CD4-positive, alpha-beta T cell (primary cell): ENCODE data around the gene GRIN3B. TPM values are rescaled to one million over a fixed set of nuclear protein-coding genes. Genes with fewer than 3 reads are reported as not detected.

Experiments used
- ATAC-seq: fragments of 200-7000 bp; cut with Tn5 transposase; one replicate; pipeline ENCODE4 v1.10.0; 2022; ENCODE audit warnings: mild to moderate bottlenecking; ENCODE audit not compliant: poor library complexity
- CTCF ChIA-PET: fragments of 350-600 bp; sonication (Branson Sonifier 250); formaldehyde crosslinking; loops from one replicate; lab custom pipeline; 2021; ENCODE audit warnings: antibody characterized with exemption, inconsistent platforms; lab: Charles Lee
- POLR2A ChIA-PET: fragments of 350-600 bp; sonication (Branson Sonifier 250); formaldehyde crosslinking; loops from one replicate; lab custom pipeline; 2021; ENCODE audit warnings: antibody characterized with exemption, inconsistent platforms; lab: Charles Lee
- DNase-seq, 14 experiments: peaks; one replicate each; pipeline ENCODE4 v3.0.0-alpha.2; 2013 to 2020; ENCODE audit warnings: mixed read lengths in 2 of 14
- H3K27ac ChIP-seq, 2 donors: one replicate each; pipeline versions ENCODE4 v1.5.1 to v1.7.0; 2013; ENCODE audit warnings: low read length in 2 of 2, low read depth in 1 of 2, mild to moderate bottlenecking in 1 of 2
- H3K27me3 ChIP-seq, 2 experiments: 1 replicate in 1 of 2; 2 replicates in 1 of 2; pipeline versions ENCODE4 v1.6.1 to v1.7.0; 2013; ENCODE audit warnings: low read length in 2 of 2, control low read depth in 1 of 2, mild to moderate bottlenecking in 1 of 2, moderate library complexity in 1 of 2; ENCODE audit not compliant: insufficient read depth in 2 of 2, control insufficient read depth in 1 of 2
- H3K36me3 ChIP-seq: one replicate; pipeline ENCODE4 v1.6.1; 2013; ENCODE audit warnings: low read length, control low read depth; ENCODE audit not compliant: insufficient read depth
- H3K4me1 ChIP-seq: one replicate; pipeline ENCODE4 v1.6.1; 2013; ENCODE audit warnings: low read length, control low read depth; ENCODE audit not compliant: insufficient read depth
- H3K4me3 ChIP-seq: one replicate; pipeline ENCODE4 v1.5.1; 2013; ENCODE audit warnings: mild to moderate bottlenecking, low read length, moderate library complexity
- H3K9me3 ChIP-seq, 2 experiments: 1 replicate in 1 of 2; 2 replicates in 1 of 2; pipeline versions ENCODE4 v1.6.1 to v1.7.0; 2013; ENCODE audit warnings: low read length in 2 of 2, mild to moderate bottlenecking in 2 of 2, control low read depth in 1 of 2, moderate library complexity in 1 of 2; ENCODE audit not compliant: control insufficient read depth in 1 of 2, insufficient read depth in 1 of 2
- H3K27ac Mint-ChIP-seq: one replicate; pipeline ENCODE4 v1.8.0; 2020; ENCODE audit warnings: mixed read lengths
- H3K27me3 Mint-ChIP-seq: one replicate; pipeline ENCODE4 v1.8.0; 2021; ENCODE audit warnings: mixed read lengths
- H3K36me3 Mint-ChIP-seq: one replicate; pipeline ENCODE4 v1.8.0; 2021; ENCODE audit warnings: low read depth, mixed read lengths
- H3K4me1 Mint-ChIP-seq: one replicate; pipeline ENCODE4 v1.8.0; 2021; ENCODE audit warnings: low read depth, mixed read lengths
- H3K4me3 Mint-ChIP-seq: one replicate; pipeline ENCODE4 v1.8.0; 2020; ENCODE audit warnings: mild to moderate bottlenecking, mixed read lengths
- H3K9me3 Mint-ChIP-seq: one replicate; pipeline ENCODE4 v1.8.0; 2020; ENCODE audit warnings: mixed read lengths
- CTCF ChIP-seq: fragments of 200-600 bp; IDR thresholded peaks from one replicate; pipeline ENCODE4 v1.8.0; 2022; ENCODE audit warnings: antibody characterized with exemption, mild to moderate bottlenecking
- intact Hi-C, 2 experiments: fragments of 100-400 bp; cut with DNase I in 1 of 2; cut with micrococcal nuclease in 1 of 2; formaldehyde crosslinking; loops; one replicate each; pipeline versions ENCODE4 v1.15.1 to v1.9.0; 2023 to 2025; cut with DNase I, micrococcal nuclease
- total RNA-seq, 174 experiments: library from RNA in 2 of 174; stranded (reverse) in 2 of 174; gene quantifications; one replicate each; pipeline ENCODE4 v1.2.3 and lab custom pipeline; 2021 to 2026

GRIN3B gene
- total RNA-seq, 2 experiments from 2014 or later = 0.17 to 0.22 TPM

- Mint-ChIP-seq H3K27ac (no peak overlapping the region), H3K4me3 (no peak overlapping the region), H3K4me1 (peaks cover 8% of the 10 kb centered on the region), H3K9me3 (no peaks in the 10 kb centered on the region), H3K27me3 (peaks cover 7% of the 10 kb centered on the region), H3K36me3 (peaks cover 23% of the 10 kb centered on the region)
- H3K27me3 ChIP-seq = peaks cover 0 to 10% of the 10 kb centered on the region in 2 experiments
- H3K27ac ChIP-seq = no peak overlapping the region
- no peaks in the 10 kb centered on the region for H3K9me3 ChIP-seq
- CTCF ChIA-PET = no interaction called here
- H3K4me3 ChIP-seq = no peak overlapping the region
- peaks cover 20% of the 10 kb centered on the region for H3K4me1 ChIP-seq
- DNase-seq (no peak), ATAC-seq (no peak)
- intact Hi-C loops = no loop called here
- H3K36me3 ChIP-seq = peaks cover 41% of the 10 kb centered on the region
- POLR2A ChIA-PET = no interaction called here
- no peak for TF ChIP-seq CTCF
These were observed 8.1 kb upstream of the GRIN3B start for GRCh38 chr19:991932-992669.

DNA sequence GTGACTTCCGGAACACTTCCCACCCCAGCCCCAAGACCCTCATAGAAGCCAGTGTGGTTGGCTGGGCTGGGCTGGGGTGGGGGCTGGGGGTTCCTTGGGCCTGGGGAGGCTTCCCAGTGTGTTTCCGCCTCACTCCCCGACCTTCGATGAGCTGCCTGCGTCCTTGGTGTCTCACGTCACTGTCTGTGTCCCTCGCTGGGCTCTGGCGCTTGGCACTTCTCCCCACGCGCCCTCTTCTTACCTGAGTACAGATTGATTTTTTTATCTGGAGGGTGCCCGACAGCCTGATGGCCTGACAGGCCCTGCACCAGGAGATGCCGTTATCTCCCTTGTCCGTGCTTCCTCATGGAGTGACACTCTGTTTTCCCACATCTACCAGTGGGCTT lies 7.6 kb upstream of the GRIN3B start:
- Mint-ChIP-seq H3K4me3 (no peak overlapping the region), H3K27me3 (peaks cover 8% of the 10 kb centered on the region), H3K9me3 (no peaks in the 10 kb centered on the region), H3K4me1 (peaks cover 8% of the 10 kb centered on the region), H3K27ac (no peak overlapping the region), H3K36me3 (peaks cover 23% of the 10 kb centered on the region)
- no peak for DNase-seq
- Histone ChIP-seq H3K27ac (no peak overlapping the region), H3K9me3 (no peaks in the 10 kb centered on the region), H3K36me3 (peaks cover 37% of the 10 kb centered on the region), H3K4me1 (peaks cover 23% of the 10 kb centered on the region), H3K27me3 (peaks cover 0 to 15% of the 10 kb centered on the region in 2 experiments), H3K4me3 (no peak overlapping the region)
- ATAC-seq = no peak
- CTCF ChIA-PET = no interaction called here
- TF ChIP-seq CTCF = no peak
- intact Hi-C loops = no loop called here
- POLR2A ChIA-PET = no interaction called here

- H3K4me3 Mint-ChIP-seq = no peak overlapping the region
- Histone ChIP-seq H3K27me3 (peaks cover 7 to 23% of the 10 kb centered on the region in 2 experiments), H3K4me3 (no peak overlapping the region), H3K9me3 (no peaks in the 10 kb centered on the region), H3K4me1 (peaks cover 23% of the 10 kb centered on the region), H3K27ac (no peak overlapping the region), H3K36me3 (peaks cover 32% of the 10 kb centered on the region)
- no peaks in the 10 kb centered on the region for H3K9me3 Mint-ChIP-seq
- CTCF ChIA-PET = no interaction called here
- H3K27me3 Mint-ChIP-seq = peaks cover 15% of the 10 kb centered on the region
- intact Hi-C loops = no loop called here
- no peak for TF ChIP-seq CTCF
- H3K36me3 Mint-ChIP-seq = peaks cover 23% of the 10 kb centered on the region
- no peak for ATAC-seq
- peaks cover 8% of the 10 kb centered on the region for H3K4me1 Mint-ChIP-seq
- DNase-seq = no peak
- no peak overlapping the region for H3K27ac Mint-ChIP-seq
- POLR2A ChIA-PET = no interaction called here
These were observed 6.8 kb upstream of the GRIN3B start for GRCh38 chr19:993361-993830.
